Tibial nerve (tissue), 4 donors: ENCODE results near the gene PTOV1. TPM values are rescaled to one million over a fixed set of nuclear protein-coding genes. Genes with fewer than 3 reads are reported as not detected.

ENCODE experiments used
- DNase-seq, 2 donors: peaks; one replicate each; pipeline ENCODE4 v3.0.0-alpha.2; 2019; ENCODE audit warnings: low spot score in 2 of 2
- H3K27ac ChIP-seq, 4 donors: fragments of 200-600 bp; sonication (generic) in 3 of 4; one replicate each; pipeline ENCODE4 v1.5.1; 2017 to 2019; ENCODE audit warnings: mild to moderate bottlenecking in 1 of 4
- H3K27me3 ChIP-seq, 2 donors: fragments of 200-600 bp; sonication (generic) in 1 of 2; one replicate each; pipeline versions ENCODE4 v1.5.1 to v1.6.0; 2017 to 2019
- H3K36me3 ChIP-seq, 3 donors: fragments of 200-600 bp; sonication (generic); one replicate each; pipeline ENCODE4 v1.5.1; 2018 to 2019
- H3K4me1 ChIP-seq, 4 donors: fragments of 200-600 bp; sonication (generic) in 3 of 4; one replicate each; pipeline ENCODE4 v1.5.1; 2017 to 2019
- H3K4me3 ChIP-seq, 4 donors: fragments of 200-600 bp; sonication (generic) in 3 of 4; one replicate each; pipeline ENCODE4 v1.5.1; 2017 to 2019; ENCODE audit warnings: mild to moderate bottlenecking in 1 of 4, moderate library complexity in 1 of 4
- H3K9me3 ChIP-seq, 4 donors: fragments of 200-600 bp; sonication (generic) in 3 of 4; one replicate each; pipeline ENCODE4 v1.5.1; 2017 to 2019
- CTCF ChIP-seq, 5 experiments: fragments of 200-600 bp in 3 of 5; fragments of 450-650 bp in 2 of 5; sonication (generic) in 3 of 5; IDR thresholded peaks; one replicate each; pipeline ENCODE4 v1.5.1; 2016 to 2019; ENCODE audit warnings: antibody characterized with exemption in 5 of 5, mild to moderate bottlenecking in 3 of 5, moderate library complexity in 2 of 5
- EP300 ChIP-seq, 2 donors: sonication (generic); formaldehyde crosslinking; IDR thresholded peaks; one replicate each; pipeline ENCODE4 v1.6.1; 2017; ENCODE audit warnings: antibody characterized with exemption in 2 of 2, mild to moderate bottlenecking in 1 of 2
- POLR2A ChIP-seq, 2 donors: fragments of 450-650 bp; IDR thresholded peaks; one replicate each; pipeline ENCODE4 v1.6.1; 2017; ENCODE audit warnings: antibody characterized with exemption in 2 of 2, mild to moderate bottlenecking in 2 of 2, moderate library complexity in 2 of 2
- WGBS, 2 donors: methylation state at CpG; one replicate each; pipeline ENCODE4 v1.1.5; 2018; 5-methylcytosine and 5-hydroxymethylcytosine counted together
- total RNA-seq, 4 donors: library from RNA; depleted of rRNA; stranded (reverse); fragments of >200 nt; gene quantifications; one replicate each; pipeline ENCODE4 v1.1.0, GENCODE V29; 2016

PTOV1 gene
- total RNA-seq, 4 donors from 2014 or later = 75.6 to 113 (median 91.9) TPM

GRCh38 chr19:49851456-49852259 is 699 bp downstream of the PTOV1 start:
- peaks cover 0 to 5% (median 1%) of the 10 kb centered on the region in 4 donors for H3K9me3 ChIP-seq
- TF ChIP-seq POLR2A (IDR thresholded peaks at IDR 0.05) (no peak), EP300 (IDR thresholded peaks at IDR 0.05) (no peak), CTCF (IDR thresholded peaks at IDR 0.05) (no peak)
- no peaks in the 10 kb centered on the region for H3K27me3 ChIP-seq
- no peak for DNase-seq
- H3K4me3 ChIP-seq = peak overlapping the region; percentile 79 to 97 (median 96)
- 2 to 4% methylated on average over 17 to 54 of the region's 78 CpGs for WGBS, 2 donors
- H3K27ac ChIP-seq = peak overlapping the region; percentile 99 to 100 (median 100)
- H3K36me3 ChIP-seq = peaks cover 0 to 27% (median 0%) of the 10 kb centered on the region in 3 donors
- H3K4me1 ChIP-seq = peaks cover 0 to 44% (median 24%) of the 10 kb centered on the region in 4 donors

- peaks cover 0 to 37% (median under 1%) of the 10 kb centered on the region in 3 donors for H3K36me3 ChIP-seq
- peak overlapping the region in 1 of 4 donors; percentile 95 for H3K4me3 ChIP-seq
- 52 to 58% methylated on average over 14 of the region's 14 CpGs for WGBS, 2 donors
- peaks cover 0 to 5% (median 1%) of the 10 kb centered on the region in 4 donors for H3K9me3 ChIP-seq
- no peaks in the 10 kb centered on the region for H3K27me3 ChIP-seq
- H3K4me1 ChIP-seq = peaks cover 0 to 51% (median 24%) of the 10 kb centered on the region in 4 donors
- TF ChIP-seq CTCF (IDR thresholded peaks at IDR 0.05) (no peak), EP300 (IDR thresholded peaks at IDR 0.05) (no peak), POLR2A (IDR thresholded peaks at IDR 0.05) (no peak)
- no peak for DNase-seq
- peak overlapping the region in 2 of 4 donors; percentile 99 to 100 for H3K27ac ChIP-seq
Measured at GRCh38 chr19:49852631-49853126, 1.7 kb downstream of the PTOV1 start.

GRCh38 chr19:49853852-49854377 is 3.0 kb downstream of the PTOV1 start:
- TF ChIP-seq CTCF (IDR thresholded peaks at IDR 0.05) = no peak
- TF ChIP-seq POLR2A (IDR thresholded peaks at IDR 0.05) = no peak
- TF ChIP-seq EP300 (IDR thresholded peaks at IDR 0.05) = no peak
- H3K4me3 ChIP-seq = no peak overlapping the region
- peaks cover 0 to 5% (median 1%) of the 10 kb centered on the region in 4 donors for H3K9me3 ChIP-seq
- peaks cover 0 to 63% (median 22%) of the 10 kb centered on the region in 4 donors for H3K4me1 ChIP-seq
- WGBS, 2 donors = 78 to 85% methylated on average over 10 of the region's 10 CpGs
- DNase-seq = no peak
- H3K27me3 ChIP-seq = no peaks in the 10 kb centered on the region
- H3K36me3 ChIP-seq = peaks cover 0 to 49% (median 4%) of the 10 kb centered on the region in 3 donors
- peak overlapping the region in 2 of 4 donors; percentile 32 to 60 for H3K27ac ChIP-seq

- Histone ChIP-seq H3K27ac (peak overlapping the region in 2 of 4 donors; percentile 32 to 60), H3K4me3 (no peak overlapping the region), H3K9me3 (no peaks in the 10 kb centered on the region), H3K4me1 (peaks cover 0 to 70% (median 24%) of the 10 kb centered on the region in 4 donors), H3K27me3 (no peaks in the 10 kb centered on the region), H3K36me3 (peaks cover 0 to 55% (median 4%) of the 10 kb centered on the region in 3 donors)
- WGBS, 2 donors = 76 to 91% methylated on average over 8 to 37 of the region's 39 CpGs
- DNase-seq = no peak
- TF ChIP-seq EP300 (IDR thresholded peaks at IDR 0.05) (no peak), CTCF (IDR thresholded peaks at IDR 0.05) (no peak), POLR2A (IDR thresholded peaks at IDR 0.05) (no peak)
Measured at GRCh38 chr19:49854378-49855263, 3.7 kb downstream of the PTOV1 start.
